Measurements from ENCODE around the gene DLG2.

GRCh38 chr11:85196968-85197367 is 430.2 kb downstream of the DLG2 start:
- TF ChIP-seq POLR2A (IDR thresholded peaks at IDR 0.05) (no peak), CTCF (IDR thresholded peaks at IDR 0.05) (no peak)

Data from tibial nerve (tissue), 3 donors.